ENCODE measurements around the gene TDP1.

DNA sequence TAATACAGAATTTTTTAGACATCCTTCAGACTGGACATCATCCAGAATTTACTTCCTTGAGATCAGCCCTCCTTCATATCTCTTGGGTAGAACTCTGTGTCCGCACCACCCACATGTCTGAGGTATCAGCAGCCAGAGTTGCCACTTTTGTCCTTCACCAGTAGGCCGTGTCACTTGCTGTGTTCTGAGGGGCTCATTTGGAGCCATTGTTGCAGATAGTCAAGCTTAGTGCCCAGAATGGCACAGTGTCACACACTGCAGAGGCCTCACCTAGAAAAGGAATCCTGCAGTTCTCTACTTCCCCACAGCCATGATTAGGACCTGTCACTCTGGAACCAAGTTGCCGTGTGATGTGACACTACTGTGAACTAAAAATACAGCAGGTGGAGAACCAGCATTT lies 69.2 kb downstream of the TDP1 start:
- TF ChIP-seq, protein P1, sequence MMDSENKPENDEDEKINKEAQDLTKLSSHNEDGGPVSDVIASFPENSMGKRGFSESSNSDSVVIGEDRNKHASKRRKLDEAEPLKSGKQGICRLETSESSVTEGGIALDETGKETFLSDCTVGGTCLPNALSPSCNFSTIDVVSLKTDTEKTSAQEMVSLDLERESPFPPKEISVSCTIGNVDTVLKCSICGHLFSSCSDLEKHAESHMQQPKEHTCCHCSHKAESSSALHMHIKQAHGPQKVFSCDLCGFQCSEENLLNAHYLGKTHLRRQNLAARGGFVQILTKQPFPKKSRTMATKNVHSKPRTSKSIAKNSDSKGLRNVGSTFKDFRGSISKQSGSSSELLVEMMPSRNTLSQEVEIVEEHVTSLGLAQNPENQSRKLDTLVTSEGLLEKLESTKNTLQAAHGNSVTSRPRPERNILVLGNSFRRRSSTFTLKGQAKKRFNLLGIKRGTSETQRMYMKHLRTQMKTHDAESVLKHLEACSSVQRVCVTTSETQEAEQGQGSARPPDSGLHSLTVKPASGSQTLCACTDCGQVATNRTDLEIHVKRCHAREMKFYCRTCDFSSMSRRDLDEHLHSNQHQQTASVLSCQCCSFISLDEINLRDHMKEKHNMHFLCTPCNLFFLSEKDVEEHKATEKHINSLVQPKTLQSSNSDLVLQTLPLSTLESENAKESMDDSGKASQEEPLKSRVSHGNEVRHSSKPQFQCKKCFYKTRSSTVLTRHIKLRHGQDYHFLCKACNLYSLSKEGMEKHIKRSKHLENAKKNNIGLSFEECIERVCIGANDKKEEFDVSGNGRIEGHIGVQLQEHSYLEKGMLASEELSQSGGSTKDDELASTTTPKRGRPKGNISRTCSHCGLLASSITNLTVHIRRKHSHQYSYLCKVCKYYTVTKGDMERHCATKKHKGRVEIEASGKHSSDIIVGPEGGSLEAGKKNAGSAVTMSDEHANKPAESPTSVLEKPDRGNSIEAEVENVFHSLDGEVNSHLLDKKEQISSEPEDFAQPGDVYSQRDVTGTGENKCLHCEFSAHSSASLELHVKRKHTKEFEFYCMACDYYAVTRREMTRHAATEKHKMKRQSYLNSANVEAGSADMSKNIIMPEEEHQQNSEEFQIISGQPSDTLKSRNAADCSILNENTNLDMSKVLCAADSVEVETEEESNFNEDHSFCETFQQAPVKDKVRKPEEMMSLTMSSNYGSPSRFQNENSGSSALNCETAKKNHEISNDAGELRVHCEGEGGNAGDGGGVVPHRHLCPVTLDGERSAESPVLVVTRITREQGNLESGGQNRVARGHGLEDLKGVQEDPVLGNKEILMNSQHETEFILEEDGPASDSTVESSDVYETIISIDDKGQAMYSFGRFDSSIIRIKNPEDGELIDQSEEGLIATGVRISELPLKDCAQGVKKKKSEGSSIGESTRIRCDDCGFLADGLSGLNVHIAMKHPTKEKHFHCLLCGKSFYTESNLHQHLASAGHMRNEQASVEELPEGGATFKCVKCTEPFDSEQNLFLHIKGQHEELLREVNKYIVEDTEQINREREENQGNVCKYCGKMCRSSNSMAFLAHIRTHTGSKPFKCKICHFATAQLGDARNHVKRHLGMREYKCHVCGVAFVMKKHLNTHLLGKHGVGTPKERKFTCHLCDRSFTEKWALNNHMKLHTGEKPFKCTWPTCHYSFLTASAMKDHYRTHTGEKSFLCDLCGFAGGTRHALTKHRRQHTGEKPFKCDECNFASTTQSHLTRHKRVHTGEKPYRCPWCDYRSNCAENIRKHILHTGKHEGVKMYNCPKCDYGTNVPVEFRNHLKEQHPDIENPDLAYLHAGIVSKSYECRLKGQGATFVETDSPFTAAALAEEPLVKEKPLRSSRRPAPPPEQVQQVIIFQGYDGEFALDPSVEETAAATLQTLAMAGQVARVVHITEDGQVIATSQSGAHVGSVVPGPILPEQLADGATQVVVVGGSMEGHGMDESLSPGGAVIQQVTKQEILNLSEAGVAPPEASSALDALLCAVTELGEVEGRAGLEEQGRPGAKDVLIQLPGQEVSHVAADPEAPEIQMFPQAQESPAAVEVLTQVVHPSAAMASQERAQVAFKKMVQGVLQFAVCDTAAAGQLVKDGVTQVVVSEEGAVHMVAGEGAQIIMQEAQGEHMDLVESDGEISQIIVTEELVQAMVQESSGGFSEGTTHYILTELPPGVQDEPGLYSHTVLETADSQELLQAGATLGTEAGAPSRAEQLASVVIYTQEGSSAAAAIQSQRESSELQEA (IDR thresholded peaks at IDR 0.05; ENCODE audit: low read depth) = no peak
- no peak for TF ChIP-seq ZBTB8A (IDR thresholded peaks at IDR 0.05; ENCODE audit: partially characterized antibody)
- TF ChIP-seq ADNP (tag; IDR thresholded peaks at IDR 0.05) = no peak
- TF ChIP-seq SMC3 (conservative IDR thresholded peaks at IDR 0.05; ENCODE audit: insufficient read depth, low read depth, low read length) = no peak
- TF ChIP-seq, protein P2, sequence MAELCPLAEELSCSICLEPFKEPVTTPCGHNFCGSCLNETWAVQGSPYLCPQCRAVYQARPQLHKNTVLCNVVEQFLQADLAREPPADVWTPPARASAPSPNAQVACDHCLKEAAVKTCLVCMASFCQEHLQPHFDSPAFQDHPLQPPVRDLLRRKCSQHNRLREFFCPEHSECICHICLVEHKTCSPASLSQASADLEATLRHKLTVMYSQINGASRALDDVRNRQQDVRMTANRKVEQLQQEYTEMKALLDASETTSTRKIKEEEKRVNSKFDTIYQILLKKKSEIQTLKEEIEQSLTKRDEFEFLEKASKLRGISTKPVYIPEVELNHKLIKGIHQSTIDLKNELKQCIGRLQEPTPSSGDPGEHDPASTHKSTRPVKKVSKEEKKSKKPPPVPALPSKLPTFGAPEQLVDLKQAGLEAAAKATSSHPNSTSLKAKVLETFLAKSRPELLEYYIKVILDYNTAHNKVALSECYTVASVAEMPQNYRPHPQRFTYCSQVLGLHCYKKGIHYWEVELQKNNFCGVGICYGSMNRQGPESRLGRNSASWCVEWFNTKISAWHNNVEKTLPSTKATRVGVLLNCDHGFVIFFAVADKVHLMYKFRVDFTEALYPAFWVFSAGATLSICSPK (IDR thresholded peaks at IDR 0.05; ENCODE audit: borderline replicate concordance) = no peak
- no peak for TF ChIP-seq SP1 (CRISPR knock-in tag; IDR thresholded peaks at IDR 0.05)
- no peak for TF ChIP-seq HDAC6 (IDR thresholded peaks at IDR 0.05; ENCODE audit: low read depth, low read length)
- TF ChIP-seq, protein P3, sequence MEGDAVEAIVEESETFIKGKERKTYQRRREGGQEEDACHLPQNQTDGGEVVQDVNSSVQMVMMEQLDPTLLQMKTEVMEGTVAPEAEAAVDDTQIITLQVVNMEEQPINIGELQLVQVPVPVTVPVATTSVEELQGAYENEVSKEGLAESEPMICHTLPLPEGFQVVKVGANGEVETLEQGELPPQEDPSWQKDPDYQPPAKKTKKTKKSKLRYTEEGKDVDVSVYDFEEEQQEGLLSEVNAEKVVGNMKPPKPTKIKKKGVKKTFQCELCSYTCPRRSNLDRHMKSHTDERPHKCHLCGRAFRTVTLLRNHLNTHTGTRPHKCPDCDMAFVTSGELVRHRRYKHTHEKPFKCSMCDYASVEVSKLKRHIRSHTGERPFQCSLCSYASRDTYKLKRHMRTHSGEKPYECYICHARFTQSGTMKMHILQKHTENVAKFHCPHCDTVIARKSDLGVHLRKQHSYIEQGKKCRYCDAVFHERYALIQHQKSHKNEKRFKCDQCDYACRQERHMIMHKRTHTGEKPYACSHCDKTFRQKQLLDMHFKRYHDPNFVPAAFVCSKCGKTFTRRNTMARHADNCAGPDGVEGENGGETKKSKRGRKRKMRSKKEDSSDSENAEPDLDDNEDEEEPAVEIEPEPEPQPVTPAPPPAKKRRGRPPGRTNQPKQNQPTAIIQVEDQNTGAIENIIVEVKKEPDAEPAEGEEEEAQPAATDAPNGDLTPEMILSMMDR (IDR thresholded peaks at IDR 0.05 in 2 of 3, conservative IDR thresholded peaks at IDR 0.05 in 1 of 3; ENCODE audit: insufficient read depth in 2 of 3, low read depth in 1 of 3, low read length in 3 of 3) = no peak
- no peak for TF ChIP-seq MED1 (CRISPR knock-in tag; IDR thresholded peaks at IDR 0.05; ENCODE audit: borderline replicate concordance)
- no peak for TF ChIP-seq ZNF830 (CRISPR knock-in tag; IDR thresholded peaks at IDR 0.05)
- TF ChIP-seq NR2C1 (IDR thresholded peaks at IDR 0.05) = no peak
- no peak for TF ChIP-seq NR2C1 (tag; IDR thresholded peaks at IDR 0.05)
- TF ChIP-seq, protein P4, sequence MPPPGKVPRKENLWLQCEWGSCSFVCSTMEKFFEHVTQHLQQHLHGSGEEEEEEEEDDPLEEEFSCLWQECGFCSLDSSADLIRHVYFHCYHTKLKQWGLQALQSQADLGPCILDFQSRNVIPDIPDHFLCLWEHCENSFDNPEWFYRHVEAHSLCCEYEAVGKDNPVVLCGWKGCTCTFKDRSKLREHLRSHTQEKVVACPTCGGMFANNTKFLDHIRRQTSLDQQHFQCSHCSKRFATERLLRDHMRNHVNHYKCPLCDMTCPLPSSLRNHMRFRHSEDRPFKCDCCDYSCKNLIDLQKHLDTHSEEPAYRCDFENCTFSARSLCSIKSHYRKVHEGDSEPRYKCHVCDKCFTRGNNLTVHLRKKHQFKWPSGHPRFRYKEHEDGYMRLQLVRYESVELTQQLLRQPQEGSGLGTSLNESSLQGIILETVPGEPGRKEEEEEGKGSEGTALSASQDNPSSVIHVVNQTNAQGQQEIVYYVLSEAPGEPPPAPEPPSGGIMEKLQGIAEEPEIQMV (tag; conservative IDR thresholded peaks at IDR 0.05; ENCODE audit: low read depth) = no peak
- no peak for TF ChIP-seq POLR2AphosphoS5 (IDR thresholded peaks at IDR 0.05; ENCODE audit: control insufficient read depth, insufficient read depth, low read depth, low read length)
- TF ChIP-seq, protein P5, sequence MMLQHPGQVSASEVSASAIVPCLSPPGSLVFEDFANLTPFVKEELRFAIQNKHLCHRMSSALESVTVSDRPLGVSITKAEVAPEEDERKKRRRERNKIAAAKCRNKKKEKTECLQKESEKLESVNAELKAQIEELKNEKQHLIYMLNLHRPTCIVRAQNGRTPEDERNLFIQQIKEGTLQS (IDR thresholded peaks at IDR 0.05) = no peak
- TF ChIP-seq, protein P5 (CRISPR knock-in tag; conservative IDR thresholded peaks at IDR 0.05) = no peak
